NCI-H526 (cell line): Measurements from ENCODE around the gene PHF13.
"Not testable (repeated sequence)": the region's sequence is repeated elsewhere in the genome, so short reads cannot be mapped to it uniquely, and the experiment has no call there.

ENCODE experiments used
- DNase-seq, 2 experiments: peaks; one replicate each; lab custom pipeline; 2025; lab: John Stamatoyannopoulos, UW

The PHF13 gene

GRCh38 chr1:6587261-6588005 is 26.1 kb upstream of the PHF13 start:
- DNase-seq, result peak in 1 of 2 experiments; percentile 30

GRCh38 chr1:6588128-6588892 is 25.2 kb upstream of the PHF13 start:
- DNase-seq, result no peak

- DNase-seq, result no peak
Observed at GRCh38 chr1:6588893-6589520, 24.5 kb upstream of the PHF13 start.

- no peak for DNase-seq
Observed at GRCh38 chr1:6590046-6590445, 23.5 kb upstream of the PHF13 start.

- no peak for DNase-seq
Observed at GRCh38 chr1:6591222-6591621, 22.3 kb upstream of the PHF13 start.

- DNase-seq, result no peak
Observed at GRCh38 chr1:6591644-6592043, 21.9 kb upstream of the PHF13 start.

GRCh38 chr1:6592441-6592840 is 21.1 kb upstream of the PHF13 start:
- DNase-seq, result no peak

- DNase-seq, result no peak
Observed at GRCh38 chr1:6592865-6593593, 20.5 kb upstream of the PHF13 start.

- no peak for DNase-seq
Observed at GRCh38 chr1:6593810-6594209, 19.7 kb upstream of the PHF13 start.

GRCh38 chr1:6594977-6595740 is 18.4 kb upstream of the PHF13 start:
- no peak for DNase-seq

GRCh38 chr1:6596351-6596750 is 17.2 kb upstream of the PHF13 start:
- DNase-seq, result no peak

GRCh38 chr1:6596886-6597776 is 16.4 kb upstream of the PHF13 start:
- DNase-seq, result no peak

GRCh38 chr1:6597777-6598131 is 15.8 kb upstream of the PHF13 start:
- DNase-seq, result no peak

GRCh38 chr1:6599141-6599975 is 14.2 kb upstream of the PHF13 start:
- peak in 1 of 2 experiments; percentile 32 for DNase-seq

- DNase-seq, result not testable (repeated sequence)
Observed at GRCh38 chr1:6599991-6600390, 13.5 kb upstream of the PHF13 start.

GRCh38 chr1:6600410-6601048 is 13.0 kb upstream of the PHF13 start:
- peak in 1 of 2 experiments; percentile 52 for DNase-seq

GRCh38 chr1:6601049-6601922 is 12.2 kb upstream of the PHF13 start:
- DNase-seq, result peak in 1 of 2 experiments; percentile 62
